GM19238 (cell line): ENCODE measurements around the gene CLEC11A.

Source experiments
- DNase-seq: peaks from one replicate; pipeline ENCODE4 v3.0.0; 2011; ENCODE audit warnings: low spot score; ENCODE audit not compliant: insufficient read length

CLEC11A gene

DNA sequence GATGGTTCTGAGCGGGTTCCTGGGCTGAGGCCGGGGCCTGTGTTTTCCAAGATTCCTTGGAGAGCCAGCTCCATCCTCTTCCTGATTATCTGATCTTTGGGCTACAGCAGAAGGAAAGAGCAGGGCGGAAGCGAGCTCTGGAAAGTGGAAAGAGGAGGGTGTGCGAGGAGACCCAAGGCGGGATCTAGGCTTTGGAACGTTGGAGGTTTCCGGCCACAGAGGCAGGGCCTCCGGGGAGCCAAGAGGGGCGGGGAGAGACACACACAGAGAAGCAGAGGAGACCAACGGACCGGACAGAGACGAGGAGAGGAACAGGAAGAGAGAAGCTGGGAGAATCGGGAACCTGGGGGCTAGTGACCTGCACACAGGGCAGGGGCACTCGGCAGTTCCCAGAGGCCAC, at the start of gene CLEC11A:
Gene CLEC11A (plus strand): TSS at position 296 of the 400 bp plus-strand sequence. CDS start 162 bp downstream, outside the sequence.
- no peak for DNase-seq

- no peak for DNase-seq
These were observed 46.5 kb upstream of the CLEC11A start for GRCh38 chr19:50676625-50677197.

GRCh38 chr19:50677636-50678035, 45.5 kb upstream of the CLEC11A start:
- no peak for DNase-seq

- DNase-seq, result no peak
These were observed 44.8 kb upstream of the CLEC11A start for GRCh38 chr19:50678323-50678722.

DNA sequence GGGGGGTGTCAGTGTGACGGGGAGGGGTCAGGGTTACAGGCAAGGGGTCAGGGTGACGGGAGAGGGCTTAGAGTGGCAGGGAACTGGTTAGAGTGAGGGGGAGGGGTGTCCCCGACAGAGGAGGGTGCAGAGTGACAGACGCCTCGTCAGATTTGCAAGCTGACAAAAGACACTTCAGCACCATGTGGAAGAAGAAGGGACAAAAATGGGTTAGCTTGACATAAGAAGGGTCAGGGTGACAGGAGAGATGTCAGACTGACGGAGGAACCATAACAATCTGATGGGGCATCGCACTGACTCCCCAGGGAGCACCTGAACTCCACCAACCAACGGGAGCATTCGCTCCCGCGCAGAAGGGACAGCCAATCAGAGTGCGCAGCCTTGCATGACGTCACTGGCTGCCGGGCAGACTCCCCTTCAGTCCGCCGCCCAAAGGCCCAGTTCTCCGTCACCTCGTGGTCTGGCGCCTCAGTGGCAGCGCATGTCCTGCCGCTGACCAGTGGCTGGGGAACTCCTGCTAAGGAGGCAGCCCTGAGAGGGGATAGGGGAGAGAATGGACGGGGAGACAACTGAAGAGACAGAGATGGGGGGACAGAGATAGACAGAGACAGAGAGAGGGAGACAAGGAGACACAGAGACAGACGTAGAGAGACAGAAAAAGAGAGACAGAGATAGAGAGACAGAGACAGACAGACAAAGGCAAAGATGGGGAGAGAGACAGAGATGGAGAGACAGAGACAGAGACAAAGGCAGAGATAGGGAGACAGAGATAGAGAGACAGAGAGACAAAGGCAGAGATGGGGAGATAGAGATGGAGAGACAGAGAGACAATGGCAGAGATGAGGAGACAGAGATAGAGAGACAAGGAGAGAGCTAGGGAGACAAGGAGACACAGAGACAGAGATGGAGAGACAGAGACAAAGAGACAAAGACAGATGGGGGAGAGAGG, 43.7 kb upstream of the CLEC11A start:
- peak; percentile 96 for DNase-seq

GRCh38 chr19:50686310-50687032, 36.7 kb upstream of the CLEC11A start:
- no peak for DNase-seq

DNA sequence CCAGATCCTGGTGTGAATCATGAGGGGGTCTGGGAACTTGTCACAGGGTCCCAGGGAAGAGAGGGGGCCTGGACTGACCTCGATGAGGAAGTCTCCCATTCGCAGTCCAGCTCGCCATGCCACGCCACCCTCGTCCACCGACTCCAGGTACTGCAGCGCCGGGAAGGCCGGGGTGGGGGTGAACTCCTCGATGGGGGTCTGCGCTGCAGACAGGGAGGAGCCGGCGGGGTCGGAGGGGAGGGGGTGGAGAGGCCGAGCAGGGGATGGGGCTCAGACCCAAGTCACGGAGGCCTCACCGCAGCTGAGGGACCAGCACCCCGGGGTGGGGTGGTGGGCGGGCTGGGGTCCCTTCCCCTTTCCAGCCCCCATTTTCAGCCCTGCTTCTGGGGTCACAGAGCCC, 34.4 kb upstream of the CLEC11A start:
- no peak for DNase-seq

DNA sequence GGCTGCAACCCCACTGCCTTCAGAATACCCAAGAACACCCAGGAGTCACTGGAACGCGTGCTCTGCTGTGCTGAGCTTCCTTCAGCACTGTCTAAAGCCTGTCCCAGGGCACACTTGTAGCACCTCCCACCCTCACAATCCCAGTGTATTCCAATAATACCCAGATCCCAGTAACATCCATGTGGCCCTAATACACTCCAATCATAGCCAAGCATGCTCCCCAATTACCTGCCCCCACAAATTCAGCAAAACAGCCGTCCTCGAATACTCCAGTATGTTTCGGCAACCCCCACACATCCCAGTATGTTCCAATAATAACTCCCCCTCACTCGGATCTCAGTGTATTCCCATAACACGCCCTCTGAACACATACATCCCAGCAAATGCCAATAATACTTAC, 32.7 kb upstream of the CLEC11A start:
- no peak for DNase-seq

GRCh38 chr19:50693064-50693975, 29.8 kb upstream of the CLEC11A start:
- DNase-seq, result no peak

- DNase-seq, result no peak
These were observed 28.4 kb upstream of the CLEC11A start for GRCh38 chr19:50694815-50695145.

GRCh38 chr19:50695251-50696093, 27.7 kb upstream of the CLEC11A start:
- peak; percentile 48 for DNase-seq

- DNase-seq, result no peak
These were observed 27.1 kb upstream of the CLEC11A start for GRCh38 chr19:50696094-50696483.

DNA sequence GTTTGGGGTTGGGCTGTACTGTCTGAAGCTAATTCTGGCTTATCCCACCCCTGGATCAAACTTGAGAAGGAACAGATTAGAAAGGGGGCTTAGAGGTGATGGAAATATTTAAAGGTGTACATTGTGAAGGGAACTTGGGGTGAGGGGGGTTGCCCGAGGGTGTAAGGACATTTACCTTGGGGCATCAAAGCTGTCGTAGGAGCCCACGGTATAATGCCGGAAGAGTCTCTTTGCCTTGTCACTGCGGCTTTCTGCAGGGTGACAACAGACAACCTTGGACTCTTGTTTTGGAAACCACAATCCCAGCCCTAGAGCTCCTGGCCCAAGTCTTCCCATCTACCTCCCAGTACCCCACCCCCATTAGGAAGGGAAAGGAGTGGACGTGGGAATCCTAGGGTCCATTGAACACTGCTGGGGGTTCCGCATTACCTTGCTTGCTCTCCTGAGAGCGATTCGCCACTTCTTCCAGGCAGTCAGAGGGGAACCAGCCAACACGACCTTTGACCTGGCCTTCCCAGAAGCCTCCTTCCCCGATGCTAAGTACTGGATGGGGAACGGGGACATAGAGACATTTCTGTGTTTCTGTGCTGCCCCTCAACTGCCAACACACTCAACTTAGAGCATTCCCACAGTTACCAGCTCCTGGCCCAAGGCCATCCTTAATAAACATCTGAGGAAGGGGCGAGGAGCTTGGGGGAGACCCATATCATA, 25.6 kb upstream of the CLEC11A start:
- DNase-seq, result no peak

DNA sequence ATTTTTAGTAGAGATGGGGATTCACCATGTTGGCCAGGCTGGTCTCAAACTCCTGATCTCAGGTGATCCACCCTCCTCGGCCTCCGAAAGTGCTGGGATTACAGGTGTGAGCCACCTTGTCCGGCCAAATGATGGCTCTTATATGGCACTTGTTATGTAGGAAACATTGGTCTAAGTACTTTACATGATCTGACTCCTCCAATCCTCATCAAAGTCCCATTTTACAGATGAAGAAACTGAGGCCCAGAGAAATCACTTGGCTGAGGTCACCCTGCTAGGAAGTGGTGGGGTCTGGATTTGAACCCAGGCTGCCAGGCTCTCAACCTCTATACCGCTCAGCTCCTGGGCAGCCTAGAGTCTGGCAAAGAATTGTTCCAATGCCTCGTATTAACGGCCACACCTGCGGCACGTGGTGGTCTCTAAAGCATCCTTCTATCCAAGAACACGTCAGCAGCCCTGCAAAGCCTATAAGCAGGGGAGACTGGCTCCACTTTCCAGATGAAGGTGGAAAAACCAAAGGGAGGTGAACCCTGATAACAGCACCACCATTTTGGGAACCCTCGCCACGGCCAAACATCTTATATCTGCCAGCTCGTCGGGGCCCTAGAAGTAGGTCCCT, 21.7 kb upstream of the CLEC11A start:
- DNase-seq, result no peak

DNA sequence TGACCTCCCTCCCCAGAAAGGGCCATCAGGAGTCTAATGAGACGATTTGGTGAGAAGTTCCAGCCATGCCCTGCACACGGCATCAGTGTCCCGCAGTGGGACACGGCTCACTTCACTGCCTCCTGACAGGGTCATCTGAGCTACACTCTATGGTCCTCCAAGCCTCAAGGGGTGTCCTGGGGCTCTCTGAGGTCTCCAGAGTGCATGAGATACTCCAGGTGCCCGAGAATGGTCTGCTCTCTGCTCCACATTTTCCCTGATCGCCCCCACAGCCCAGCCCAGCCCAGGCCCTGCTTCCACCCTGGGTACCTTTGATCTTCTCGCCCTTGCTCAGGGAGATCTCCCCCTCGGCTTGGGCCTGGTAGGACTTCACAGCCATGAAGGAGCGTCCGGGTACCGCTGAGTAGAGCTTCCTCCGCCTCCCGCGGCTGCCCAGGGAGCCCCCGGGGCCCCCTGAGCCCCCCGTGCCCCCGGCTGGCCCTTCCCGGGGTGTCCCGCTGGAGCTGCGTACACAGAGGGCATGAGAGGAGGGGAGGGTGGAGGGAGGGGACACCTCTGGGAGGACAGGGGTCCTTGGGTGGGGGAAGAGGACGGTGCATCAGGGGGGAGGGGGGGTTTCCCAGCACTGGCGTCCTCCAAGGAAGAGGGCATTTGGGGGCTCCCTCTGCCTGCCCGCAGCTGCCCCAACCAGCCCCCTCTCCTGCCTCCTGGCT, 20.9 kb upstream of the CLEC11A start:
- DNase-seq, result no peak

DNA sequence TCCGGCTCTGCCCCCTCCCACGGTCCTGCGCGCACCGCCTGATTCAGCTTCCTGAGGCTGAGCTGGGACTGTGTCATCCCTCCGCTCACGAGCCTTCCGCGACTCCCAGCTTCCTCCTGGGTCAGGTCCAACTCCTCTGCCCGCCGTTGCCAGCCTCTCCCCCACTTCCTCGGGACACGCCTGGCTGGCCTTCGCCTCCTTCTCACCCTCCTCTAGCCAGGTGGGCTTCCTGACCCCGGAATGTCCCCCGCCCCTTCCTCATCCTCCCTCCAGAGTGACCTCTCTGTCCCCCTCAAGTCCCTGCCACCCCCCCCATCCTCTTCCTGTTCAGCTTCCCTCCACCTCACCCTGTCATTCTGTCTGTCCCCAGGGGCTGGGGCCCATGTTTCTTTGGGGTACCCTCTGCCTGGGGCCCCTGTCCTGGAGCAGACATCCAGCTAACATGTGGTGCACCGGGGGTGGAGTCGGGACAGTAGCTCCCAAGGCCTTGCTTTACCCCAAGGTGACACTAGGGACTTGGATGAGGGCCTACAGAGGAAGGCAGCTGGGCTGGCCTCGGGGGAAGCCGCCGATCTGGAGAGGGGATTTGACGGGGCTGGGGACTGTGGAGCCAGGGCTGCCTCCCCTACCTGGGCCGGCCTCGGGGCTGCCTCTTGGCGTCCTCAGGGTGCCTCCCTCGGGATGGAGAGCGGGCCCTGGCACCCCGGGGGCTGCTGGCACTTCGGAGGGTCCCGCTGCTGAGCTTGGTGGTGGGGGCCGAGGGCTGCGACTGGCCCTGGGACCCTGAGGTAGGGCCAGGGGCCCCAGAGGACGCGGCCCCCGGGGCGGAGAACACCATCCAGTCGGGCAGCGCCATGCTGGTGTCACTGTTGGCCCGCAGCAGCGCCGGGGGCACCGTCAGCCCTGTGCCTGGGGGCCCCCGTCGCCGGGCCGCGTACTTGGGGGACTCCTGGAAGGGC, 20.0 kb upstream of the CLEC11A start:
- no peak for DNase-seq
